ENCODE measurements around the gene AADAT.

AADAT gene

DNA sequence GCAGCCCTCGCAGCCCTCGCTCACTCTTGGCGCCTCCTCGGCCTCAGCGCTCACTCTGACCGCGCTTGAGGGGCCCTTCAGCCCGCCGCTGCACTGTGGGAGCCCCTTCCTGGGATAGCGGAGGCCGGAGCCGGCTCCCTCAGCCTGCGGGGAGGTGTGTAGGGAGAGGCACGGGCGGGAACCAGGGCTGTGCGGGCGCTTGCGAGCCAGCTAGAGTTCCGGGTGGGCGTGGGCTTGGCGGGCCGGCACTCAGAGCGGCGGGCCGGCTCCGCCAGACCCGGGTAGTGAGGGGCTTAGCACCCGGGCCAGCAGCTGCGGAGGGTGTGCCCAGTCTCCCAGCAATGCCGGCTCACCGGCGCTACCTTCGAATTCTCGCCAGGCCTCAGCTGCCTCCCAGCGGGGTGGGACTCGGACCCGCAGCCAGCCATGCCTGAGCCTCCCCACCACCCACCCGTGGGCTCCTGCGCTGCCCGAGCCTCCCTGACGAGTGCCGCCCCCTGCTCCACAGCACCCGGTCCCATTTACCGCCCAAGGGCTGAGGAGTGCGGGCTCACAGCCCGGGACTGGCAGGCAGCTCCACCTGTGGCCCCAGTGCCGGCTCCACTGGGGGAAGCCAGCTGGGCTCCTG lies 1.4 kb upstream of the AADAT start:
- no peak overlapping the region for H3K4me3 ChIP-seq (ENCODE audit: low read length)
- no peak overlapping the region for H3K27ac ChIP-seq (ENCODE audit: low read length)
- H3K36me3 ChIP-seq (ENCODE audit: control insufficient read depth, insufficient read depth, low read length): no peaks in the 10 kb centered on the region
- H3K4me1 ChIP-seq (ENCODE audit: control insufficient read depth, insufficient read depth, low read length): no peaks in the 10 kb centered on the region
- no peaks in the 10 kb centered on the region for H3K9me3 ChIP-seq (ENCODE audit: control insufficient read depth, insufficient read depth, low read length)
- no peaks in the 10 kb centered on the region for H3K27me3 ChIP-seq (ENCODE audit: control insufficient read depth, insufficient read depth, low read length)
- no CpG with 5 or more reads among the region's 47 CpGs for WGBS (ENCODE audit: insufficient coverage, insufficient read length)
- DNase-seq (ENCODE audit: low read depth, low spot score): no peak

DNA sequence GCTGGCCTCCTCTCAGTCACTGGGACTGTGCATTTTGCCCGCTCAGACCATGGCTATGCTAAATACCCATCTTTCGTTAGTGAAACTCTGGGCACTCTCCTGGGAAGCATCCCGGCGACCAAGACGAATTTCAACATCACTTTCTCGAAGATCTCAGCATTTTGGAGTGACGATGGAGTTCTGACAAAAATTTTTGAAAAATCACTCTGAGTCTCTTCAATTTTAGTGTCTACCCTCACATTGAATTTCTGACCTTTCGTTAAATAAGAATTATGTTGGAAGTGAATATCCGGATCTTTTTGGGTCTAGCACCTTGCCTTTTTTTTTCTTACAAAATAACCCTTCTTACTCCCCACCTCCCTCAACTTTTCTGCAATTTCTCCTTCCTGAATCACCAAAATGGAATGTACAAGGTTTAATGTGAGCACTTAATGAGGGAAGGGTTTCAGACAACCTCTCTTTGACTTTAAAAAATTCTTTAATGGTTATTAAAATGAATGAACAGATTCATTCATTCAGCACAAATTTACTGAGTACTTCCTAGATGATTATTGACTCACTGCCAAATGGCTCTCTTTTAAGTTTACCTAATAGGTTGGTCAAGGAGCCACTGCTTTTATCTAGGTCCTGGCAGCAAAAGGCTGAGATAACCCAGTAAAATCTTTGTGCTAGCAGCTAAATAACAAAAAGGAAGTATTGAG lies 746 bp upstream of the AADAT start:
- no peak for DNase-seq (ENCODE audit: low read depth, low spot score)
- no peaks in the 10 kb centered on the region; the same call in 1 of the 2 replicates for H3K36me3 ChIP-seq (ENCODE audit: control insufficient read depth, insufficient read depth, low read length)
- no peak overlapping the region for H3K27ac ChIP-seq (ENCODE audit: low read length)
- no peaks in the 10 kb centered on the region for H3K9me3 ChIP-seq (ENCODE audit: control insufficient read depth, insufficient read depth, low read length)
- H3K4me1 ChIP-seq (ENCODE audit: control insufficient read depth, insufficient read depth, low read length): no peaks in the 10 kb centered on the region
- no peaks in the 10 kb centered on the region for H3K27me3 ChIP-seq (ENCODE audit: control insufficient read depth, insufficient read depth, low read length)
- H3K4me3 ChIP-seq (ENCODE audit: low read length): peak overlapping the region; percentile 45; the same call in 1 of the 2 replicates
- no CpG with 5 or more reads among the region's 9 CpGs for WGBS (ENCODE audit: insufficient coverage, insufficient read length)

DNA sequence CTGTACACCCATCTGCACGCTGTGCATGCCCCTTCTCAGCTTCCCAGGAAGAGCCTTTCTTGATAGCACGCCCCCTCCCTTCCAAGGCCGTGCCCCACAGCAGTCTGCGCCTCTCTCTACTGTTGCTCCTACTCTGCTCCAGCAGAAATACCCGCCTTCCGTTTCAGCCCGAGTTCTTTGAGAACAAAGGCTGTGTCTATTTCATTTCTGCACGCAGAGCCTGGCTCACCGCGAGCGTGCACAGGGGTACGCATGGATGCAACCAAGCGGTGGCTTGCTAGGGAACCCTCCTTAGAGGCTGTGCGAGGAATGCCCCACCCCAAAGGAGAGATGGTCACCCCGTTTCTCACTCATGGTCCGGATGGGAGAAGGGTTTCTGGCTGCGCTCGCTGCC lies 485 bp downstream of the AADAT start:
- Histone ChIP-seq H3K9me3 (ENCODE audit: control insufficient read depth, insufficient read depth, low read length) (no peaks in the 10 kb centered on the region), H3K27me3 (ENCODE audit: control insufficient read depth, insufficient read depth, low read length) (no peaks in the 10 kb centered on the region), H3K4me1 (ENCODE audit: control insufficient read depth, insufficient read depth, low read length) (no peaks in the 10 kb centered on the region), H3K36me3 (ENCODE audit: control insufficient read depth, insufficient read depth, low read length) (peaks cover 2% of the 10 kb centered on the region; the same call in 1 of the 2 replicates), H3K27ac (ENCODE audit: low read length) (no peak overlapping the region), H3K4me3 (ENCODE audit: low read length) (peak overlapping the region; percentile 45; the same call in 1 of the 2 replicates)
- WGBS (ENCODE audit: insufficient coverage, insufficient read length): no CpG with 5 or more reads among the region's 18 CpGs
- no peak for DNase-seq (ENCODE audit: low read depth, low spot score)

DNA sequence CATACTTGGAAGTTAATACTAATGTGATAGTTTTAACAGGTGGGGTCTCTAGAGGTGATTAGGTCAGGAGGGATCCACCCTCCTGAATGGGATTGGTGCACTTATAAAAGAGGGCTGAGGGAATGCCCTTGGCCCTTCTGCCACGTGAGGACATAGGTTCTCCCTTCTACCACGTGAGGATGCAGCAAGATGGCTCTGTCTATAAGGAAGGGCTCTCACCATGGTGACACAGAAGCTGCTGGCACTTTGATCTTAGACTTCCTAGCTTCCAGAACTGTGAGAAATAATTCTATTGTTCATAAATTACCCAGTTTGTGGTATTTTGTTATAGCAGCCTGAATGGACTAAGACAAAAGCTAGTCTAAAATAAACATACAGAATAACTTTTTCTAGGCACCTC lies 1.0 kb downstream of the AADAT start:
- no CpG with 5 or more reads among the region's 2 CpGs for WGBS (ENCODE audit: insufficient coverage, insufficient read length)
- Histone ChIP-seq H3K4me1 (ENCODE audit: control insufficient read depth, insufficient read depth, low read length) (no peaks in the 10 kb centered on the region), H3K27me3 (ENCODE audit: control insufficient read depth, insufficient read depth, low read length) (no peaks in the 10 kb centered on the region), H3K36me3 (ENCODE audit: control insufficient read depth, insufficient read depth, low read length) (peaks cover 2% of the 10 kb centered on the region; the same call in 1 of the 2 replicates), H3K27ac (ENCODE audit: low read length) (no peak overlapping the region), H3K9me3 (ENCODE audit: control insufficient read depth, insufficient read depth, low read length) (no peaks in the 10 kb centered on the region), H3K4me3 (ENCODE audit: low read length) (no peak overlapping the region; the same call in 1 of the 2 replicates)
- no peak for DNase-seq (ENCODE audit: low read depth, low spot score)

DNA sequence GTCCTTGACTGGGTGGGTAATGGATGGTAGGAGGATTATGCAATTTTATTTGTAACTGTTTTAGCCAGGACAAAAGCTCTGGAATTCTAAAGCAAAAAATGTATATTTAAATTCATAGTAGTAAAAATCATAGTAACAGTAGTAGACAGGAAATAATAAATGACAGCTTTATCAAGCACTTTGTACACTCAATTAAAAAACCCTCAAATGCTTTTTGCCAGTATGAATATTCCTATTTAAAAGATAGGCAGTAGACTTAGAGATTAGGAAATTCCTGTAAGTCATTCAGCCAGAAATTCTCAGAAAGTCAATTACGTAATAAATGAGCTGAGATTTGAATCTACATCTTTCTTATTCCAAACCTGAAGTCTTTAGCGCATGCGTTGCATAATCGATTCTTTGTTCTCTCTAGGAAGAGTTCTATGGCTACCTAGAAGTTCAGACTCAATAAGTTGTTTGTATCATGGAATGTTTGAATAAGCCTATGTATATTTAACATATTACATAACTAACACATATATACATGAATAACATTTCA lies 2.5 kb downstream of the AADAT start:
- Histone ChIP-seq H3K9me3 (ENCODE audit: control insufficient read depth, insufficient read depth, low read length) (no peaks in the 10 kb centered on the region), H3K4me1 (ENCODE audit: control insufficient read depth, insufficient read depth, low read length) (no peaks in the 10 kb centered on the region), H3K36me3 (ENCODE audit: control insufficient read depth, insufficient read depth, low read length) (peaks cover 2% of the 10 kb centered on the region; the same call in 1 of the 2 replicates), H3K4me3 (ENCODE audit: low read length) (no peak overlapping the region), H3K27ac (ENCODE audit: low read length) (no peak overlapping the region), H3K27me3 (ENCODE audit: control insufficient read depth, insufficient read depth, low read length) (no peaks in the 10 kb centered on the region)
- no peak for DNase-seq (ENCODE audit: low read depth, low spot score)
- no CpG with 5 or more reads among the region's 4 CpGs for WGBS (ENCODE audit: insufficient coverage, insufficient read length)

DNA sequence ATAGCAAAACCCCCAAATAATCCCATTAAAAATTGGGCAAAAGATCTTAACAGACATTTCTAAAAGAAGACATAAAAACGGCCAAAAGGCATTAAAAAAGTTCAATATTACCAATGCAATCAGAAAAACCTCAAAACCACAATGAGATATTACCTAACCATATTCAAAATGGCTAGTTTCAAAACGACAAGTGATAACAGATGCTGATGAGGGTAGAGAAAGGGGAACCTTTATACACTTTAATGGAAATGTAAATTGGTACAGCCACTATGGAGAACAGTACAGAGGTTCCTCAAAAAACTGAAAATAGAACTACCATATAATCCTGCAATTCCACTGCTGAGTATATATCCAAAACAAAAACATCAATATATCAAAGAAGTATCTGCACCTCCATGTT lies 6.2 kb downstream of the AADAT start:
- Histone ChIP-seq H3K4me1 (ENCODE audit: control insufficient read depth, insufficient read depth, low read length) (no peaks in the 10 kb centered on the region), H3K27me3 (ENCODE audit: control insufficient read depth, insufficient read depth, low read length) (no peaks in the 10 kb centered on the region), H3K9me3 (ENCODE audit: control insufficient read depth, insufficient read depth, low read length) (no peaks in the 10 kb centered on the region), H3K27ac (ENCODE audit: low read length) (no peak overlapping the region), H3K36me3 (ENCODE audit: control insufficient read depth, insufficient read depth, low read length) (peaks cover 2% of the 10 kb centered on the region; the same call in 1 of the 2 replicates), H3K4me3 (ENCODE audit: low read length) (no peak overlapping the region)
- WGBS (ENCODE audit: insufficient coverage, insufficient read length): no CpG with 5 or more reads among the region's 2 CpGs
- no peak for DNase-seq (ENCODE audit: low read depth, low spot score)

DNA sequence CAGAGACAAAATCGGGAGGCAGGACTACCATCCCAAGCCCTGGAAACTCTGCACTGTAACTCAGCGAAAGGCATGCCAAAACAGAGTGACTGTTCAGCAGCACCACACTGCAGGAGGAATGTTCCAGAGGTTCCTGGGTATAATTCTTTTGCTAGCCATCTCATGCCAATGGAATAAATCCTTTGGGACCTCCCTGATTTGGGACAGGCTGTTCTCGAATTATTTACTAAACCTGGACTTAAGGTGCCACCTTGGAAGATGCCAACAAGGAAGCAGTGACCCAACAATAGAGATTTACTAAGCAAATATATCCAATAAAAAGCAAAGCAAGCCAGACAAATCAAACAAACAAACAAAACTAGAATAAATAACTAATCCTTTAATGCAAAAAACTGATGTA lies 9.3 kb downstream of the AADAT start:
- H3K9me3 ChIP-seq (ENCODE audit: control insufficient read depth, insufficient read depth, low read length): no peaks in the 10 kb centered on the region
- no peaks in the 10 kb centered on the region for H3K27me3 ChIP-seq (ENCODE audit: control insufficient read depth, insufficient read depth, low read length)
- no peak overlapping the region for H3K4me3 ChIP-seq (ENCODE audit: low read length)
- DNase-seq (ENCODE audit: low read depth, low spot score): no peak
- peaks cover 2% of the 10 kb centered on the region; the same call in 1 of the 2 replicates for H3K36me3 ChIP-seq (ENCODE audit: control insufficient read depth, insufficient read depth, low read length)
- no peaks in the 10 kb centered on the region for H3K4me1 ChIP-seq (ENCODE audit: control insufficient read depth, insufficient read depth, low read length)
- no peak overlapping the region for H3K27ac ChIP-seq (ENCODE audit: low read length)
- WGBS (ENCODE audit: insufficient coverage, insufficient read length): no CpG with 5 or more reads among the region's 3 CpGs

DNA sequence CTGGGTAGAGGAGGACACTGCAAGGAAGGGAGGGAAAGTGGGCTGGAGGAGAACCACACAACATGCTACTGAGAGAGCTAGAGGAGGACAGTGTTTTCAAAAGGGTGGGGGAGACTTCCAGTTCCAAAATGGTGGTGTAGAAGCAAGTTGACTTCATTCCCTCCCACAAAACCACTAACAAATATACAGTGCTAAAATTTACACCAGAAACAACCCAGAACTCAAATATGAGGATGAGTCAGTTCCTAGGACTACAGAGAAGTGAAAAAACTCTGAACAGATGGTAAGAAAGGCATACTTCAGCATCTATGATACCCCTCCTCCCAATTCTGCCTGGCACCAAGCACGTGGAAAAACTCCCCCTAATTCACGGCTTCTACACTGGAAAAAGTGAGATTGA lies 9.8 kb downstream of the AADAT start:
- H3K4me3 ChIP-seq (ENCODE audit: low read length): no peak overlapping the region
- H3K36me3 ChIP-seq (ENCODE audit: control insufficient read depth, insufficient read depth, low read length): peaks cover 2% of the 10 kb centered on the region; the same call in 1 of the 2 replicates
- no peaks in the 10 kb centered on the region for H3K27me3 ChIP-seq (ENCODE audit: control insufficient read depth, insufficient read depth, low read length)
- no peak overlapping the region for H3K27ac ChIP-seq (ENCODE audit: low read length)
- no CpG with 5 or more reads among the region's 2 CpGs for WGBS (ENCODE audit: insufficient coverage, insufficient read length)
- H3K9me3 ChIP-seq (ENCODE audit: control insufficient read depth, insufficient read depth, low read length): no peaks in the 10 kb centered on the region
- no peak for DNase-seq (ENCODE audit: low read depth, low spot score)
- H3K4me1 ChIP-seq (ENCODE audit: control insufficient read depth, insufficient read depth, low read length): no peaks in the 10 kb centered on the region

DNA sequence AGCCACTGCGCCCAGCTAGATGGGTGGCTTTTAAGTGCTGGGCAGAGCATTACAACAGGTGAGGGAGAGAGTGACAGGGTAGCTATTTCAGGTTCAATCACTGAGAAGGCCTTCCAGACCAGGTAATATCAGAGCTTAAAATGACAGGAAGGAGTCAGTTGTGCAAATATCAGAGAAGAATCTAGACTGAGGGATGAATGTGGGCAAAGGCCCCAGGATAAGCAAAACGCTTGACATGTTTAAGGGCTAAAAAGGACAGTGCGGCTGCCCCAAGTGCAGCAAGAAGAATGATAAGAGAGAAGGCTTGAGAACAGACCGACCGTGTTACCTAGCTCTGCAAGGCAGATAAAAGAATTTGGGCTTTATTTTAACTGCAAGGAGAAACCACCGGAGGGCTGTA lies 18.6 kb downstream of the AADAT start:
- H3K4me1 ChIP-seq (ENCODE audit: control insufficient read depth, insufficient read depth, low read length): no peaks in the 10 kb centered on the region
- H3K4me3 ChIP-seq (ENCODE audit: low read length): no peak overlapping the region
- no peak for DNase-seq (ENCODE audit: low read depth, low spot score)
- H3K36me3 ChIP-seq (ENCODE audit: control insufficient read depth, insufficient read depth, low read length): peaks cover 5% of the 10 kb centered on the region; the same call in 1 of the 2 replicates
- no peaks in the 10 kb centered on the region for H3K27me3 ChIP-seq (ENCODE audit: control insufficient read depth, insufficient read depth, low read length)
- H3K27ac ChIP-seq (ENCODE audit: low read length): no peak overlapping the region
- no peaks in the 10 kb centered on the region for H3K9me3 ChIP-seq (ENCODE audit: control insufficient read depth, insufficient read depth, low read length)
- WGBS (ENCODE audit: insufficient coverage, insufficient read length): no CpG with 5 or more reads among the region's 6 CpGs

DNA sequence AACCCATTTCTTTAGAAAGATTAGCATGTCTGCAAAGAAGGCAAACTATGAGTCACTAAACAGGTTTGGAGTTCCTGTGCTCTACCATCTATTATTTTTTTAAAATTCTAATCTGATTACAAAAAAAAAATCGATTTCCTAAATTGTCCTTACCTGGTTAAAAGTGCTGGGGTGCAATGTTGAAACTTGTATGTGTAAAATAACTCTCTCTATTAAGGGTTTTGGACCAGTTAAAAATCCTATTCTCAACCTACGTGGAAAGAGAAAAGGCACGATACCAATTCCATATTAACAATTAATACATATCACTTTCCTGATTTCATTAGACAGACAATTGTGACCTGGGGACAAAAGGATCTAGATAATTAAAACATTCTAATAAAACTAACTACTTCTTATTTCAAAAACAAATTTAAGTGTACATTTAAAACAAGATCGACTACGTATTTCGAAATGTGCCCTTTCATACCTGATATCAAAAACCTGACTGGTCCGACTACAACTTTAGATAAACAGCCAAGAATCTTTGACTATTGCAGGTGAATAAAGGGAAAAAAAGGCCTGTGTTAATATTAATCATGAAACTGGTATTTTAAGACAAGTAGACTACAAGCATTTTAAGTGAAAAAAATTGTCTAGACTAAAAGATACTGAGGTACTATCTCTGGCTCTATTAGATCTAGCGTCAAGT lies 21.2 kb downstream of the AADAT start:
- no peak for DNase-seq (ENCODE audit: low read depth, low spot score)
- 100% methylated on average over 3 of the region's 8 CpGs for WGBS (ENCODE audit: insufficient coverage, insufficient read length)
- Histone ChIP-seq H3K4me3 (ENCODE audit: low read length) (no peak overlapping the region), H3K9me3 (ENCODE audit: control insufficient read depth, insufficient read depth, low read length) (no peaks in the 10 kb centered on the region), H3K36me3 (ENCODE audit: control insufficient read depth, insufficient read depth, low read length) (peaks cover 5% of the 10 kb centered on the region; the same call in 1 of the 2 replicates), H3K27ac (ENCODE audit: low read length) (no peak overlapping the region), H3K27me3 (ENCODE audit: control insufficient read depth, insufficient read depth, low read length) (no peaks in the 10 kb centered on the region), H3K4me1 (ENCODE audit: control insufficient read depth, insufficient read depth, low read length) (no peaks in the 10 kb centered on the region)

All from iPS DF 6.9 (cell line).